ENCODE results near the gene MPPE1.
"Not testable (repeated sequence)": the region's sequence is repeated elsewhere in the genome, so short reads cannot be mapped to it uniquely, and the experiment has no call there.

The MPPE1 gene

DNA sequence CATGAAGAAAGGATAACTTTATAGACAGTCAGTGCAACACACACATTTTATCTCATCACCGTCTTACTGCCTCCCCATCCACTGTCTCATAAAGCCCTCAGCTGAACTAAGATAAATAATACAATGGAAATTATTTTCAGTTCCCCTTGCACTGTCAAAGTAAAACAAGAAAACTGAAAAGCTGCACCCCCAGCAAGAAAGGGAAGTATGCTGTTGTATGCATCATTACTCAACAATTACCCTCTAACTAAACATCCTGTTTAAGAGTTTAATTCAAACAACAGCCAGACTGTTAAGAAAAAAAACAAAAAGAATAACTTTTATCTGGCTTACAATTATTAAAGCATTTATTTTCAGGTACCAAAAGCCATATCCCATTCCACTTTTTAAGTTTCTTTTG lies 25.0 kb downstream of the MPPE1 start:
- DNase-seq = no peak

DNA sequence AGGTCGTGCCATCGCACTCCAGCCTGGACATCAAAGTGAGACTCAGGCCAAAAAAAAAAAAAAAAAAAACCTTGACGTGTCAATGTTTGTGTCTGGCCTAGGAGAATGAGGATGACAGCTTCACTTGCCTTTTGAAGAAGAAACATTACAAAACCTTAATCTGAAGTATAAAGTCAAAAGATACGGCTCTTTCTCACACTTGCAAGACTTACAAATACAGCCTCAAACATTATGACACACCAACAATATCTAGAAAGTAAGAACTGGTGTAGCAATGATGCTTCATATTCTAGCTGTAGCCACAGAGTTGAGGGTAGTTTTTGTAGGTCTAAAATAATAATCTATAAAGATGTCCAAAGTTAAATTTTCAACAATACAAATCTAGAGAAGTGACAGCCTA lies 25.5 kb downstream of the MPPE1 start:
- DNase-seq = no peak

DNA sequence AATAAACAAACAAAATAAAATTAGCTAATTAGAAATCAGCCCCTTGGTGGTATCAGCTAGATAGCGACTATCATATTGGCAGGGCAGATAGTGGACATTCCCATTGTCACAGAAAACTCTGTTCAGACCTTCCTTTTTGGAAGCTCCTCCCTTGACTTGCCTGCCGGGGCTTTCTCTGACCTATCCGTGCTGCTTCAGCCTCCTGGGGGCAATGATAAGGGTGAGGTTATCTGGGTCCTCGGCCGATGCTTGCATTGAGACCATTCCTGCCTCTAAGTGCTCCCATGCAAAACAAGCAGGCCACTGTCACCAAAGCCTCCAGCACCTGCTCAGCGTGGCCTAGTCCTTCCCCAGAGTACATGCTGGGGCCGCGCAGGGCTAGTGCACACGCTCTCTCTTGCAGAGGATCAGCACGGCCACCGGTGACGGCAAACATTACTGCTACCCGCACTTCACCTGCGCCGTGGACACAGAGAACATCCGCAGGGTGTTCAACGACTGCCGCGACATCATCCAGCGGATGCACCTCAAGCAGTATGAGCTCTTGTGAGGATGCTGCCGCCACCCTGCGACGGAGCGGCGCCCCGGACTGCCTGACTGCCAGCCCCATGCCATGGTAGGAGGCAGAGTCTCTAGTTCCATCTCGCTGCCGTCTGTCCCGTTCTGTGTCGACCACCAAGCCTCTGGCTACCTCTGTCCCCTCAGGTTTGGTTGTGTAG lies 27.4 kb downstream of the MPPE1 start:
- no peak for DNase-seq

DNA sequence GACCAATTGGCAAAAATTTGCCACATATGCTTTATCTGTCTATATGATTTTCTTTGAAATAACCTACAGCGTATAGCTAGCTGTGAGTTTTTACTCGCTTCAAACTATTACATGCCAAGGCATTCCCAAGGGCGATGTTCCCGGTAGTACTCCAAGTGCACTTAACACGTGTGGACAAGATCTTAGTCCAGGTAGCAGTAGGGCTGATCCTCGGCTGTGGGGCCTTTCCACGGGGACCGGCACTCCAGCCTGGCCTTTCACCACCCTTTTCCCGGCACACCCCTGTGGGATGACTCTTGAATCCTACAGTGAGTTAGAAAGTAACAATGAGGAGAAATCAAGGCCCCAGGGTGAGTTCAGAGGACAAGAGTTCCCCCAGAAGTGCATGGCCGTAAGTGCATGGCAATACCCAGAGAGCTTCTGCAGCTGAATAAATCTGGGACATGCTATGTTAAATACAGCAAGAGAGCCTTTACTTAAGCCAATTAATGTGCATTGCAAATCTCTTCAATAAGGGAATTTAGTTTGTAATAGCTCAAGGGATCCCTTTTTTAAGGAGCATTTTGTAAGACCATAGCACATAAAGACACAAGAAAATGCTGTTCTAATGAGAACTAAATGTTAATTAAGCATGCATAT lies 30.5 kb downstream of the MPPE1 start:
- no peak for DNase-seq

DNA sequence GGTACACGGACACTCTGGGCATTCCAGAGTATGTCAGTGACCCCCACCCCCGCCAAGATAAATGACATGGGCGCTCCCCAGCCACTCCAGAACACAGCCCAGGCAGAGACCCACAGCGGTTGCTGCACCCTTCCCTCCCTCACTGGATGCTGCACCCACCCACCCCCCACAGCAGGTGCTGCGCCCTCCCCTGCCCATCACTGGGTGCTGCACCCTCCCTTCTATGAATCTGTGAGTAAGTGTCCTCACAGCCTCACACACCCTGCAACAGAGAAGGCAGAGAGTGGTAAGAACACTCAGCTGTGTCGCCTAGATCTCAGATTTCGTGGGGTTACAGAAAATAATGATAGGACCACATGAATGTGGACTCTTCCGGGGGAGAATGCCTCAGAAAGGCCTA lies 33.4 kb downstream of the MPPE1 start:
- DNase-seq = no peak

DNA sequence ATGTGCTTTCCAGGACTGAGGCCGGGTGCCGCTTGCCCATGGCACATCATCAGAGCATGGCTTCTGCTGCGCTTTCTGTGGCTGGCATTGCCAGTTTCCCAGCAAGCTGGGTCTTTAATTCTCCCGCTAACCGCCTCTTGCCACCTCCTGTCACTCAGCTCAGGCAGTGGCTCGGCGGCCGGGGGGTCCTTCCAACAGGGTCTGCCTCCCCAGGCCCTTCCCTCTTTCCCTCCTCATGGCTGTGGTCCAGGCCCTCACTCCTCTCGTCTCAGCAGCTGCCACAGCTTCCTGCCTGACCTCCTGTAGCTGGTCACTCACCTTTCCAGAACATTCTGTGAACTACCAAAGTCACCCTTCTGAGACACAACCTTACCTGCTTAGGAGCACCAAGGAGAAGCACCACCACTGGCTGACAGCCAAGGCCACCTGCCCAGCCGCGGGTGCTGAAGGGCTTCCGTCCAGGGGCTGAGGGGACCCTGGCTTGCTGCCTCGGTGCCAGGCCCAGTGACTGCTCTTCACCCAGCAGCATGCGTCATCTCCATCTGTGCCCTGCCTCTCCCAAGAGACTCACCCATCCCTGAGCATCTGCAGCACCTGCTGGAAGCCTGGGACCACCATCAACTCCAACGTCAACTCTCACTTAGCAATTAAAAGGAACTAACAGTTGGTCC lies 34.3 kb downstream of the MPPE1 start:
- DNase-seq = no peak

DNA sequence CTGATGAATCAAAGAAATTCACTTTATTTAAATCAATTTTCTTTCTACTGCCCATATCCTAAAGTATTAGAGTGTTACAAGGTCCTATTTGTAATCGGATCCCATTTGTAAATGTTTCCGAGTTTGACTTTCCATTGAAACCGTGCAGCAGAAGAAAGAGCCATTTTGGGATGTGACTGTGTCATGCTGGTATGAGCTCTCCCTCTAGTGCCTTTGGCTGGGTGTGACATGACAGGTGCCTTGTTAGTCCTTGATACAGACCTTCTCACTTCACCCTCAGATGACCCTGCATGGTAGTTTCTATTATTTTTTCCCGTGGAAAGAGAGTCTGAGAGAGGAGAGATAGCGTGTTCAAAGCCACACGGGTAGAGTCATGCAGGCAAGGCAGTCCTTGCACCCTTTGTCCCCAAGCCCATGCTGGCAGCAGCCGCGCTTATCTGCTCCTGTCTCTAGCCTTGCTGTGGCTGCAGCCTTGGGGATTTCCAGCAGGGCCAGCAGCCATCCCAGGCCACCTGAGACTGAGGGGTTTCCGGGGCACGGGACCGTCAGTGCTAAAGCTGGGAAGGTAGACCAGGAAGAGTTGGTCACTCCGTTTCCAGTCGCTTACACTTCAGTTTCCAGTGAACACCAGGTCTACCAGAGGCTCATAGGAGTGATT lies 35.5 kb downstream of the MPPE1 start:
- DNase-seq = no peak

DNA sequence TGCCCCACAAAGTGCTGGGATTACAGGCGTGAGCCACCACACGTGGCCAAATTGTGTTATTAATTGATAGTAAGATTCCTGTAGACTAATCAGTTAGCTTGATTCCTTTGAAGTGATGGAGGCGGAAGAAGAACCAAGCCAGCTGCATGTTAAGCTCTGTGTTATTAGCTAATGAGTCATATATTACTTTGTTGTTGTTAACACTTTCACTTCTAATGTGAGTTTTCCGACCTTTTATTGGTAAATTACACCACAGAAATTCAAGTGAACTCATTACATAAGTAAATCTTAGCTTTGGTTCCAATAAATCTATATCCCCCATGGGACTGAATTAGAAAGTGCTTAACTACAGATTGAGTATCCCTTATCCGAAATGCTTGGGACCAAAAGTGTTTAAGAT lies 36.6 kb downstream of the MPPE1 start:
- no peak for DNase-seq

DNA sequence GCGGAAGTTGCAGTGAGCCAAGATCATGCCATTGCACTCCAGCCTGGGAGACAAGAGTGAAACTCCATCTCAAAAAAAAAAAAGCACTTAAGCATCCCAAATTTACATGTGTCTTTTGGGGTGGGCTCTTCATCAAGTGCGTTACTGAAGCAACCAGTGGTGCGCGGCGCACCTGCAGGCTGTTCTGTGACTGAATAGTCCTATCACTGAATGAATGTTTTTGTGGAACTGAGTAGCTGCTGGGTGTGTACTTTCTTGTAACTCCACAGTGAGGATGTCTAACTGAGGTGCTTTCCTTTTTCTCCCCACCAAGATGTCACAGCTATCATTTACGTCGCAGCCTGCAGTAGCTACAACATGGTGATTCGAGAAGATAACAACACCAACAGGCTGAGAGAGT lies 39.9 kb downstream of the MPPE1 start:
- no peak for DNase-seq

DNA sequence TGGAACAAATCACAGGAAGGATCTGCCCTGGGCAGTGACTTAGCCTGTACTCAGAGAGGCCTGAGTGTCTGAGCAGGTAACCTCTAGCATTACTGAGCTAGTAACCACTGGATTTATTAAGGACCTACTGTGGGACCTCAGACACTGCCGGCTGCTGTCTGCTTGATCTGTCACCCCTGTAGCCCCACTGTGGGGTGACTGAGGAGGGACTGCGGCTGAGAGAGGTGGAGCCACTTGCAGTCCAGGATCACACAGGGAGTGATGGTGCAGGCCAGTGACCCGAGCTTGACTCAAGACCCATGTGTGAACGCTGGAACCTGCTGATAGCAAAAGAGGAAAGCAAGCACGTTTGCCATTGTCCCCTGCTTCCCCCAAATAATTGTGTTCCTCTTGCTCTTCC lies 41.4 kb downstream of the MPPE1 start:
- no peak for DNase-seq

DNA sequence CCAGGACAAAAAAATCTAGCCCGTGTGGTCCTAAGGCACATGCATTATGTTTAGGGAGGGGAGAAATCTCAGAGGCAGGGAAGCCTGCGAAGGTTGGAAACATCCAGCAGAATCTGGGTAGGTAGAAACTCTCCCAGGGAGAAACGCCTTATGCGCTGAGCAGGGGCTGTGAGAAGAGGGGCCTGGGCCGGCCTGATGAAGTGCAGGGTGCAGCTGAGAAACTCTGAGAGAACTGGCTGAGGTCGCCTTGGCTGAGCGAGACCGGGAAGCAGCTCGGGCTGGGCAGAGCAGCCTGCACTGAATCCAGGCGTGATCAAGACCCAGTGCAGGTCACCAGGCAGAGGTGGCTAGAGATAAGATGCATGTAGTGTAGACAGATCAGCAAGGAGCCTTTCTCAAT lies 41.8 kb downstream of the MPPE1 start:
- no peak for DNase-seq

DNA sequence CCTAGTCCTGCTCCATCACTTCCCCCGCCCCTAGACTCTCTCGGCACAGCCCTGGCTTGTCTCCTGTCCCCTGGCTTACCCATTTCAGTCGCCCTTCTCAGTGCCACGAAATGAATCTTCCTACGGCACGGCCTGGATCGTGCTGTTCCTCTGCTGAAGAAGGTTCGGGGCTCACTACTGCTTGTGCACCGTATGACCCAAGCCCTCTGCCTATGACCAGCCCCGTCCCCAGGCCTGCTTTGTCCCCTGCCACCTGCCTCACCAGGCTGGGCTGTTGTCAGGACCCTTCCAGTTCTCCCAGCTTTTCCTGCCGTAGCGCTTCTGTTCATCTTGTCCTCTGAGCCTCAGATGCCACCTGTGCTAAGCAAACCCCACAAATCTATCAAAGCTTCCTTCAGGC lies 43.0 kb downstream of the MPPE1 start:
- no peak for DNase-seq

DNA sequence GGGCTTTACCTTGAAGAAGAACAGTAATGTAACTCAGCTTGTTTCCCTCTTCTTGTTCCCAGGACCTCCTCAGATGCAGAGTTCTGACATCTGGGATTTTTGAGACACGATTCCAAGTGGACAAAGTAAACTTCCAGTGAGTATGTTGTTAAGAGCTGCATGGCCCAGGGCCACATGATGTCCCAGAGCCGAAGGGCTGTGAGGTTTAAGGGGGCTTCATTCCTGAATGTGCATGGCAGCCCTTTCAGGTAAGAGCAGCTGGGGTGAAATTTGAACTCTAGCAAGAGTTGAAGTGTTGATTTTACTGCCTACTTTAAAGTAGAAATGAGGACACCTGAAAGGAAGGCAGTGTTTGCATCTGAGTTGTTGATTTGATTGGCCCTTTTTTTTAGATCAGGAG lies 43.6 kb downstream of the MPPE1 start:
- no peak for DNase-seq

DNA sequence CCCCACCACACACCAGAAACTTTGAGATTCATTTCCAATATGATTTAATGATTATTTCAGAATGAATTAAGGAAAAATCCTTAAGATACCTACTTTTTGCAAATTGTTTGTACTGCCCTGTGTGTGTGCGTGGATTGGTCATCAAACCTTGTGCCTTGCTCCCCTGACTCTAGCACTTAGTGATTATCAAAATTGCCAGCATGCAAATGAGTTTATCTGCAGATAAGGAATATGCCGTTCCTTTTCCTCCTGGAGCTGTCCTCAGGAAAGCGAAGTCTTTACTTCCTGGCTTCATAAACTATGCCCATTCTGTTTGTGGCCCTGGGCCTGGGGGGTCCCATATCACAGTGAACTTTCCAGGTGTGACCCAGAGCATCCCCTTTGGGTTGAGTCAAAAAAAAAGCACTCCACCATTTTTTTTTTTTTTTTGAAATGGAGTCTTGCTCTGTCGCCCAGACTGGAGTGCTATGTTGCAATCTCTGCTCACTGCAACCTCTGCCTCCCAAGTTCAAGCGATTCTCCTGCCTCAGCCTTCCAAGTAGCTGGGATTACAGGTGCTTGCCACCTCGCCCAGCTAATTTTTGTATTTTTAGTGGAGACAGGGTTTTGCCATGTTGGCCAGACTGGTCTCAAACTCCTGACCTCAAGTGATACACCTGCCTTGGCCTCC lies 45.5 kb downstream of the MPPE1 start:
- no peak for DNase-seq

DNA sequence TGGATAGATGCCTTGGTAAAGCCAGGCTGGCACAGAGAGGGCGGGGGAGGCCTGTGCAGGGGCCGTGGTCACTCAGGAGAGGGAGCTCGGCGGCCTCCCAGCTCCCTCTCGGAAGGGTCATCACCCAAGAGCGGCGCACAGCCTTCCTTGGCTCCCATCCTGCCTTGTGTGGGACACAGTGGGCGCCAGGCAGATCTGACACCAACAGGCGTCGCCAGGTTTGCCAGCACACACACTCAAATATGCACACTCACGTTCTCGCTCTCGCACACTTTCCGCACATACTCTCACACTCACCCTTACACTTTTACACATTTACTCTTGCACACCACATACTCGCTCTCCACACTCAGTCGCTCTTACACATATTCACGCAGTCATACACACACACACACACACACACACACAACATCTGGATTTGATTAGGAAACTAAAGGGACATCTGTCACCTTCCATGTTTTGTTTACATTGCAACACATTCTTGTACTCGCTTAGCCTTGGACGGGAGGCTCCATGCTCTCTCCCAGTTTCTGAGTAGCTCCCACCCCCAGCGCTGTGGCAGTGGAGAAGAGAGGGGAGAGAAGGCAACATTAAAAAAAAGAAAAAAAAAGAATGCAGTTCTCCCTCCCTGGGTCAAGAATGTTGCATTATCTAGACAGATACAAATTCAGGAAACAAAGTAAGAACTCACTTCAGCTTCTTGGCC lies 46.4 kb downstream of the MPPE1 start:
- no peak for DNase-seq

DNA sequence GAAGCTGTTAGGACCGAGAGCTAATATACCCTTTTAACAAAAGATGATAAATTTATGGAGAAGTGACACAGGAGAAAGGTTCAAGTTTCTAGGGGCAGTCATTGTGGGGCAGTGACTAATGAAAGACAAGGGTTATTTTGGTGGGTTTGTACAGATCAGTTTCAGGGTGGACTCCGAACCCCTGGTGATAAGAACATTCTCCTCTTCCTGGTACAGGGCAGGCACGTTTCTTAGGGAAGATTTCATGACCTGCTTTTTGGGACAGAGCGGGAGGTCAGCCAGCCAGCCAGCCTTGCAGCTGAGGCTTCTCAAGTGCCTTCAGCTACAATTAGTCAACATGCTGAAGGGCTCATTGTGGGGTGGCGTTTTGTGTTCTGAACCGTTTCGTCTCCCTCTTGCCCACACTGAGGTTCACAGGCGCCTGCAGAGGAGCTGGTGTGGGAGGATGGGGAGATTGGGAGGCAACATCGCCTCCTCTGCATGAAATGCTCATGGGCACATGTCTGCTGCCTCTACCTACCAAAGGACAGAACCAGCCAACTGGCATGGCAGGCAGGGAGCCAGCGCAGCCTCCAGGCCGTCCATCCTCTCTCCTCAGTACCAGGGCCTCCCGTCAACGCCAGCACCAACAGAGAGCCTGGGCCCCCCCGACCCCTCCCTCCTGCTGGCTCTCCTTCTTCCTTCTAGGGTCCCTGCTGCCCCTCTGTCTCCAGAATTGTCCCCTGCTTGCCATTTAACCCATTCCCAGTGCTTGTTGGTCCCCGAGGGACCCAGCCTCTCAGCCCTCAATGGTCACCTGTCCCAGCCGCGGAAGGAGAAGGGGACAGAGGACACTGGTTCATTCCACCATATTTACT lies 47.3 kb downstream of the MPPE1 start:
- no peak for DNase-seq

DNA sequence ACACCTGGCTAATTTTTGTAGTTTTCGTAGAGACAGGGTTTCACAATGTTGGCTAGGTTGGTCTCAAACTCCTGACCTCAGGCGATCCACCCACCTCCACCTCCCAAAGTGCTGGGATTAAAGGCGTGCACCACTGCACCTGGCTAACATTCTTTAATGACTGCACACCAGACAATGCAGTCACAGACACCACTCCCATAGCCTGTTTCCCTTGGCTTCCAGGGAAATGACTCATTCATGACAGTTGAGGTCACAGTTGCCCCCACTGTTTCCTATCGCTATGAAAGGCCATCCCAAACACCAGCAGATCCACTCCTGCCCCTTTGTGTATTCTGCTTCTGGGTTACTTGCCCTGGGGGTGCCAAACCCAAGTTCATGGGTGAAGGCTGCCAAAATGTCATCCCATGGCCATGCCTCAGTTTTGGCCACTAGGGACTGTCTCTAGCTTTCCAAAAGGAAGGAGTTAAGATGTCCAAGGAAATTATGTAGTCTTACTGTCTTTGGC lies 48.2 kb downstream of the MPPE1 start:
- DNase-seq = no peak

DNA sequence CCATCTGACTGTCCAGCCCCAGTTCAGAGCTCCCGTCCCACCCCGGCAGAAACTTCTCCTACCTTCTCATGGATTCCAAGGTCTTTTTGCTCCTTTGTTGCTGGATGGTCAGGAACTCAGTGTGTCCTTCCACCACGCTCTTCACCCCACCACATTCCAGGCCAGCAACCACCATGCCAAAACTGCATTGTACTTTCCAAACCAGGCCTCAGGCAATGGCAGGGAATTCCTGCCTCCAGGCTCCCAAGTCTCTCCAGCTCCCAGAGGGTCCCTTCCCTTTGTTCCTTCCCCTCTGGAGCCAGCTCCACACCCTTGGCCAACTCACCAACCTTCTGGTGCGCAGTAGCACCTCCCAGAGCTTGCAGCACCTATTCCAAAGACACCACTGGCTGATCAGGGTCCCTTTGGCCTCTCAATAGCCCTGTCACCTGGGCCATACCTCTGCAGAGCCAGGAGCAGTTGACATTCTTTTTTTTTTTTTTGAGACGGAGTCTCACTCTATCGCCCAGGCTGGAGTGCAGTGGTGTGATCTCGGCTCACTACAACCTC lies 48.8 kb downstream of the MPPE1 start:
- DNase-seq = no peak

DNA sequence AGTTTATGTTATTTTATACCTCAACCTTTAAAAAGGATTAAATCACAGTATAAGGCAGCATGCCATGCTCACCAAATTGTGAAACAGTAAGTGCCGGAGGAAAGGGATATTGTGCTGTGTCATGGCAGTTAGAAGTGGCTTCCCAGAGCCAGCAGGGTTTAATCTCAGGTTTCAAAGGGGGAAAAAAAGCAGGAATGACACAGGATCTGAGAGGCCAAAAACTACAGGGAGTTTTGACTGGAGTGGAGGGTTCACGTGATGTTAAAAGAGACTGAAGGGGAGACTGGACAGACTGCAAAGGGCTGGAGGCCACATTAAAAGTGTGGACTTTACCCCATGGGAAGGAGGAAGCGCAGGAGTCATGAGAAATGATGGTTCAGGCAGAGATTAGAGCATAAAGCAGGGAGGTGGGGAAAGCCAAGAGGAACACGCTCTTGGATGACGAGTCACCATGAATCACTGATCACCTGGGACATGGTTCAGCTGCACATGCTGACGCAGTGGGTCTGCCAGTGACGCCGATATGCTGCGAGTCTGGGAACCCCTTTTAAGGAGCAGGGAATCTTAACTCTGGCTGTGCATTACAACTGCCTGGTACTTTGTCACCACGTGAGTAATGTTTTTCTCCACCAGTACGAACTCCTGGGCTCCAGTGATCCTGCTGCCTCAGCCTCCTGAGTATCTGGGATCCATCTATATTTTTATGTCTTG lies 50.8 kb downstream of the MPPE1 start:
- no peak for DNase-seq

DNA sequence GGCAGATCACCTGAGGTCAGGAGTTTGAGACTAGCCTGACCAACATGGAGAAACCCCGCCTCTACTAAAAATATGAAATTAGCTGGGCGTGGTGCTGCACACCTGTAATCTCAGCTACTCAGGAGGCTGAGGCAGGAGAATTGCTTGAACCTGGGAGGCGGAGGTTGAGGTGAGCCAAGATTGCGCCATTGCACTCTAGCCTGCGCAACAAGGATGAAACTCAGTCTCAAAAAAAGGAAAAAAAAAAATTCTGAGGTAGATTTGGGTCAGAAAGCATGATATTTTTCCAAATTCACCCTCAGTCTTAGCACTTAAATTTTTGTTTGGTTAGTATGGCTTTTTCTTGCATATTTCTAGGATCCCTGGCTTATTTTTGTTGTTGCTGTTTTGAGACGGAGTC lies 53.6 kb downstream of the MPPE1 start:
- DNase-seq = not testable (repeated sequence)

Data from activated CD4-positive, alpha-beta T cell treated with anti-CD3 and anti-CD28 coated beads, Interleukin-2, amount 50 U/mL, for 1 hour (primary cell).